ENCODE data around the gene TTC28.

The TTC28 gene

GRCh38 chr22:27966168-27967064 is 713.2 kb downstream of the TTC28 start:
- H2AFZ ChIP-seq (ENCODE audit: low read depth, low read length, severe bottlenecking), result no peak overlapping the region
- no peak overlapping the region for H3K4me3 ChIP-seq (ENCODE audit: insufficient read depth, low read length, poor library complexity, severe bottlenecking)
- no peaks in the 10 kb centered on the region for H3K27me3 ChIP-seq (ENCODE audit: low read length)
- no peaks in the 10 kb centered on the region for H3K79me2 ChIP-seq (ENCODE audit: insufficient read depth, low read length)
- no peaks in the 10 kb centered on the region for H4K20me1 ChIP-seq (ENCODE audit: low read depth, low read length)
- no peaks in the 10 kb centered on the region for H3F3A ChIP-seq (ENCODE audit: insufficient read depth)
- H3K9ac ChIP-seq (ENCODE audit: low read length), result no peak overlapping the region
- no peaks in the 10 kb centered on the region for H3K9me3 ChIP-seq (ENCODE audit: insufficient read depth, low read length)
- H3K4me2 ChIP-seq (ENCODE audit: low read depth, low read length, poor library complexity, severe bottlenecking), result no peak overlapping the region
- TF ChIP-seq EZH2phosphoT487 (conservative IDR thresholded peaks at IDR 0.05; ENCODE audit: low read length) (no peak), CTCF (IDR thresholded peaks at IDR 0.05; ENCODE audit: insufficient read depth, low read length, poor library complexity, severe bottlenecking) (no peak)
- no peaks in the 10 kb centered on the region for H3K36me3 ChIP-seq (ENCODE audit: low read length)
- no peaks in the 10 kb centered on the region for H3K9me2 ChIP-seq (replicated peaks; ENCODE audit: insufficient read depth, low read length)
- H3K27ac ChIP-seq (ENCODE audit: low read depth, low read length), result no peak overlapping the region

- no peak overlapping the region for H3K4me2 ChIP-seq (ENCODE audit: low read depth, low read length, poor library complexity, severe bottlenecking)
- H3K4me3 ChIP-seq (ENCODE audit: insufficient read depth, low read length, poor library complexity, severe bottlenecking), result no peak overlapping the region
Observed at GRCh38 chr22:27962268-27963044, 717.2 kb downstream of the TTC28 start.

GRCh38 chr22:27961680-27962079 is 718.0 kb downstream of the TTC28 start:
- no peaks in the 10 kb centered on the region for H3K79me2 ChIP-seq (ENCODE audit: insufficient read depth, low read length)
- H3K4me2 ChIP-seq (ENCODE audit: low read depth, low read length, poor library complexity, severe bottlenecking), result no peak overlapping the region
- no peaks in the 10 kb centered on the region for H3K9me3 ChIP-seq (ENCODE audit: insufficient read depth, low read length)
- no peaks in the 10 kb centered on the region for H3K27me3 ChIP-seq (ENCODE audit: low read length)
- no peak overlapping the region for H3K9ac ChIP-seq (ENCODE audit: low read length)
- TF ChIP-seq CTCF (IDR thresholded peaks at IDR 0.05; ENCODE audit: insufficient read depth, low read length, poor library complexity, severe bottlenecking), result no peak
- no peak for TF ChIP-seq EZH2phosphoT487 (conservative IDR thresholded peaks at IDR 0.05; ENCODE audit: low read length)
- no peaks in the 10 kb centered on the region for H3K9me2 ChIP-seq (replicated peaks; ENCODE audit: insufficient read depth, low read length)
- no peaks in the 10 kb centered on the region for H3K36me3 ChIP-seq (ENCODE audit: low read length)
- H3K27ac ChIP-seq (ENCODE audit: low read depth, low read length), result no peak overlapping the region
- no peak overlapping the region for H3K4me3 ChIP-seq (ENCODE audit: insufficient read depth, low read length, poor library complexity, severe bottlenecking)
- no peaks in the 10 kb centered on the region for H4K20me1 ChIP-seq (ENCODE audit: low read depth, low read length)
- H2AFZ ChIP-seq (ENCODE audit: low read depth, low read length, severe bottlenecking), result no peak overlapping the region
- no peaks in the 10 kb centered on the region for H3F3A ChIP-seq (ENCODE audit: insufficient read depth)

More at GRCh38 chr22:27962268-27963044, 717.2 kb downstream of the TTC28 start:
- H4K20me1 ChIP-seq (ENCODE audit: low read depth, low read length), result no peaks in the 10 kb centered on the region
- H3F3A ChIP-seq (ENCODE audit: insufficient read depth), result no peaks in the 10 kb centered on the region
- no peak overlapping the region for H3K27ac ChIP-seq (ENCODE audit: low read depth, low read length)
- H3K79me2 ChIP-seq (ENCODE audit: insufficient read depth, low read length), result no peaks in the 10 kb centered on the region
- no peaks in the 10 kb centered on the region for H3K9me3 ChIP-seq (ENCODE audit: insufficient read depth, low read length)
- no peak overlapping the region for H2AFZ ChIP-seq (ENCODE audit: low read depth, low read length, severe bottlenecking)
- no peaks in the 10 kb centered on the region for H3K9me2 ChIP-seq (replicated peaks; ENCODE audit: insufficient read depth, low read length)
- TF ChIP-seq CTCF (IDR thresholded peaks at IDR 0.05; ENCODE audit: insufficient read depth, low read length, poor library complexity, severe bottlenecking) (no peak), EZH2phosphoT487 (conservative IDR thresholded peaks at IDR 0.05; ENCODE audit: low read length) (no peak)
- no peak overlapping the region for H3K9ac ChIP-seq (ENCODE audit: low read length)
- no peaks in the 10 kb centered on the region for H3K36me3 ChIP-seq (ENCODE audit: low read length)
- no peaks in the 10 kb centered on the region for H3K27me3 ChIP-seq (ENCODE audit: low read length)

Data from SU-DHL-6 (cell line).